HG03575 (cell line): ENCODE measurements around the gene ADGRD2.

Experiments used
- ATAC-seq: cut with Tn5 transposase; IDR thresholded peaks from one replicate; pipeline ENCODE4 v1.9.1; 2021; ENCODE audit not compliant: unreplicated experiment, insufficient number of reproducible peaks, low FRiP score; ENCODE audit errors: extremely low read depth

Gene ADGRD2

GRCh38 chr9:124503713-124504529 lies 53.7 kb downstream of the ADGRD2 start:
- no peak for ATAC-seq

GRCh38 chr9:124504530-124505005 lies 54.3 kb downstream of the ADGRD2 start:
- no peak for ATAC-seq

- ATAC-seq: no peak
Measured at GRCh38 chr9:124505006-124505900, 55.0 kb downstream of the ADGRD2 start.

GRCh38 chr9:124505901-124506346 lies 55.7 kb downstream of the ADGRD2 start:
- ATAC-seq: no peak

GRCh38 chr9:124506433-124506832 lies 56.2 kb downstream of the ADGRD2 start:
- no peak for ATAC-seq

- no peak for ATAC-seq
Measured at GRCh38 chr9:124506931-124507879, 57.0 kb downstream of the ADGRD2 start, which contains the start of gene NR5A1. NR5A1 (minus strand) TSS chr9:124507399; CDS start chr9:124503395, 4,004 bp downstream.

GRCh38 chr9:124507880-124508423 lies 57.7 kb downstream of the ADGRD2 start:
- no peak for ATAC-seq

GRCh38 chr9:124510650-124511425 lies 60.6 kb downstream of the ADGRD2 start:
- ATAC-seq: no peak

- no peak for ATAC-seq
Measured at GRCh38 chr9:124511426-124511840, 61.2 kb downstream of the ADGRD2 start.

- ATAC-seq: no peak
Measured at GRCh38 chr9:124511891-124512805, 61.9 kb downstream of the ADGRD2 start.

GRCh38 chr9:124512806-124513204 lies 62.6 kb downstream of the ADGRD2 start:
- ATAC-seq: no peak

GRCh38 chr9:124513376-124513994 lies 63.2 kb downstream of the ADGRD2 start:
- ATAC-seq: no peak

- no peak for ATAC-seq
Measured at GRCh38 chr9:124514125-124514524, 63.9 kb downstream of the ADGRD2 start.

- no peak for ATAC-seq
Measured at GRCh38 chr9:124514874-124515273, 64.6 kb downstream of the ADGRD2 start.

GRCh38 chr9:124517600-124517999 lies 67.3 kb downstream of the ADGRD2 start:
- ATAC-seq: no peak

GRCh38 chr9:124518116-124518515 lies 67.9 kb downstream of the ADGRD2 start:
- no peak for ATAC-seq
